SU-DHL-6 (cell line): Measurements from ENCODE around the gene ART4.

Experiments
- H2AFZ ChIP-seq: fragments of 200-600 bp; sonication (generic); 2 replicates; pipeline ENCODE4 v1.6.1; 2014; ENCODE audit warnings: low read depth, mild to moderate bottlenecking, moderate library complexity, mixed read lengths, antibody characterized with exemption, low read length; ENCODE audit not compliant: severe bottlenecking
- H3F3A ChIP-seq: fragments of 200-600 bp; shearing (Covaris generic); 2 replicates; pipeline ENCODE4 v1.6.0; 2016; ENCODE audit warnings: antibody characterized with exemption, mild to moderate bottlenecking; ENCODE audit not compliant: insufficient read depth
- H3K27ac ChIP-seq: fragments of 200-600 bp; sonication (generic); 2 replicates; pipeline ENCODE4 v1.5.1; 2016; ENCODE audit warnings: low read depth, mild to moderate bottlenecking, low read length, moderate library complexity, mixed read lengths
- H3K27me3 ChIP-seq: fragments of 200-600 bp; sonication (generic), shearing (Covaris generic); 2 replicates; pipeline ENCODE4 v1.6.0; 2014; ENCODE audit warnings: mild to moderate bottlenecking, low read length
- H3K36me3 ChIP-seq: fragments of 200-600 bp; sonication (generic); 2 replicates; pipeline ENCODE4 v1.6.1; 2014; ENCODE audit warnings: mild to moderate bottlenecking, low read length, mixed read lengths
- H3K4me2 ChIP-seq: fragments of 300-600, 200-600 bp; shearing (Covaris generic), sonication (generic); 2 replicates; pipeline ENCODE4 v1.6.0; 2014; ENCODE audit warnings: low read length, low read depth, mild to moderate bottlenecking; ENCODE audit not compliant: poor library complexity, severe bottlenecking
- H3K4me3 ChIP-seq: fragments of 200-600 bp; sonication (generic); 2 replicates; pipeline ENCODE4 v1.5.1; 2014; ENCODE audit warnings: antibody characterized with exemption, low read length, mild to moderate bottlenecking, mixed read lengths; ENCODE audit not compliant: insufficient read depth, poor library complexity, severe bottlenecking
- H3K79me2 ChIP-seq: fragments of 200-600 bp; sonication (generic); 2 replicates; pipeline ENCODE4 v1.6.1; 2014; ENCODE audit warnings: mild to moderate bottlenecking, low read length, moderate library complexity; ENCODE audit not compliant: insufficient read depth
- H3K9ac ChIP-seq: fragments of 200-600 bp; sonication (generic); 2 replicates; pipeline ENCODE4 v1.7.0; 2014; ENCODE audit warnings: mild to moderate bottlenecking, low read length
- H3K9me2 ChIP-seq: fragments of 200-600 bp; sonication (generic); replicated peaks from 2 replicates; pipeline ENCODE4 v1.6.1; 2014; ENCODE audit warnings: low read length; ENCODE audit not compliant: insufficient read depth
- H3K9me3 ChIP-seq: fragments of 200-600 bp; sonication (generic); 2 replicates; pipeline ENCODE4 v1.6.1; 2014; ENCODE audit warnings: low read length, mixed read lengths; ENCODE audit not compliant: insufficient read depth
- H4K20me1 ChIP-seq: fragments of 200-600 bp; sonication (generic); 2 replicates; pipeline ENCODE4 v1.6.1; 2014; ENCODE audit warnings: low read depth, mild to moderate bottlenecking, antibody characterized with exemption, low read length, moderate library complexity, mixed read lengths
- CTCF ChIP-seq: fragments of 200-600 bp; sonication (generic); IDR thresholded peaks from one replicate; pipeline ENCODE4 v1.5.1; 2017; ENCODE audit warnings: antibody characterized with exemption, mild to moderate bottlenecking, low read length, moderate library complexity; ENCODE audit not compliant: insufficient read depth, poor library complexity, severe bottlenecking
- EZH2phosphoT487 ChIP-seq: fragments of 200-600 bp; sonication (generic), shearing (Covaris generic); conservative IDR thresholded peaks from 2 replicates; pipeline ENCODE4 v1.6.1; 2018; ENCODE audit warnings: mild to moderate bottlenecking, antibody characterized with exemption, low read length, moderate library complexity, mixed read lengths

ART4 gene

GRCh38 chr12:14784471-14784870 lies 58.9 kb downstream of the ART4 start:
- no peak overlapping the region for H3K4me3 ChIP-seq
- no peaks in the 10 kb centered on the region for H4K20me1 ChIP-seq
- H3K79me2 ChIP-seq = no peaks in the 10 kb centered on the region
- H3K4me2 ChIP-seq = no peak overlapping the region
- H3F3A ChIP-seq = peaks cover 9% of the 10 kb centered on the region; the same call in 1 of the 2 replicates
- peaks cover 33% of the 10 kb centered on the region for H3K36me3 ChIP-seq
- H3K9ac ChIP-seq = no peak overlapping the region
- H2AFZ ChIP-seq = no peak overlapping the region
- TF ChIP-seq EZH2phosphoT487 (no peak), CTCF (no peak)
- no peaks in the 10 kb centered on the region for H3K27me3 ChIP-seq
- H3K9me2 ChIP-seq = no peaks in the 10 kb centered on the region
- H3K9me3 ChIP-seq = no peaks in the 10 kb centered on the region
- H3K27ac ChIP-seq = no peak overlapping the region

- Histone ChIP-seq H3K4me3 (no peak overlapping the region), H3K4me2 (no peak overlapping the region), H3K9ac (no peak overlapping the region), H3K9me2 (no peaks in the 10 kb centered on the region), H3K36me3 (peaks cover 24% of the 10 kb centered on the region), H4K20me1 (no peaks in the 10 kb centered on the region), H2AFZ (no peak overlapping the region), H3K27me3 (no peaks in the 10 kb centered on the region), H3K79me2 (no peaks in the 10 kb centered on the region), H3K27ac (no peak overlapping the region), H3K9me3 (no peaks in the 10 kb centered on the region), H3F3A (peaks cover 9% of the 10 kb centered on the region; the same call in 1 of the 2 replicates)
- TF ChIP-seq CTCF (no peak), EZH2phosphoT487 (no peak)
These were observed 60.6 kb downstream of the ART4 start for GRCh38 chr12:14782756-14783155.

- H4K20me1 ChIP-seq = no peaks in the 10 kb centered on the region
- H3K79me2 ChIP-seq = no peaks in the 10 kb centered on the region
- H3K9ac ChIP-seq = no peak overlapping the region
- H3K4me3 ChIP-seq = no peak overlapping the region
- H3K36me3 ChIP-seq = peaks cover 16% of the 10 kb centered on the region
- H3F3A ChIP-seq = peaks cover 9% of the 10 kb centered on the region; the same call in 1 of the 2 replicates
- no peak overlapping the region for H3K4me2 ChIP-seq
- no peaks in the 10 kb centered on the region for H3K9me3 ChIP-seq
- no peaks in the 10 kb centered on the region for H3K9me2 ChIP-seq
- no peak overlapping the region for H3K27ac ChIP-seq
- H2AFZ ChIP-seq = no peak overlapping the region
- TF ChIP-seq CTCF (no peak), EZH2phosphoT487 (no peak)
- H3K27me3 ChIP-seq = no peaks in the 10 kb centered on the region
These were observed 61.8 kb downstream of the ART4 start for GRCh38 chr12:14781563-14781962.

- Histone ChIP-seq H3K79me2 (no peaks in the 10 kb centered on the region), H2AFZ (no peak overlapping the region), H3K36me3 (peaks cover 9% of the 10 kb centered on the region), H3F3A (peaks cover 9% of the 10 kb centered on the region; the same call in 1 of the 2 replicates), H3K27ac (no peak overlapping the region), H3K9ac (no peak overlapping the region), H3K27me3 (no peaks in the 10 kb centered on the region), H3K4me3 (no peak overlapping the region), H3K4me2 (no peak overlapping the region), H3K9me2 (no peaks in the 10 kb centered on the region), H4K20me1 (no peaks in the 10 kb centered on the region), H3K9me3 (no peaks in the 10 kb centered on the region)
- TF ChIP-seq EZH2phosphoT487 (no peak), CTCF (no peak)
These were observed 62.5 kb downstream of the ART4 start for GRCh38 chr12:14780859-14781258.
